ENCODE data around the gene NBPF3.
A peak's percentile ranks its signal among the peaks of the same experiment; 100 is the strongest.
"Not testable (repeated sequence)": the region's sequence is repeated elsewhere in the genome, so short reads cannot be mapped to it uniquely, and the experiment has no call there.

The NBPF3 gene

GRCh38 chr1:21435646-21436487, 4.1 kb upstream of the NBPF3 start:
- DNase-seq = no peak
- no CpG with 5 or more reads among the region's 20 CpGs for WGBS (ENCODE audit: extremely low coverage, insufficient coverage, insufficient read length)
- Histone ChIP-seq H3K4me3 (ENCODE audit: low read depth, low read length) (no peak overlapping the region), H2BK5ac (ENCODE audit: low read depth, low read length, poor library complexity) (no peak overlapping the region), H3K27me3 (ENCODE audit: insufficient read depth, low read length) (no peaks in the 10 kb centered on the region), H4K91ac (ENCODE audit: low read depth, low read length) (no peak overlapping the region), H2BK12ac (ENCODE audit: low read length) (no peak overlapping the region), H4K12ac (ENCODE audit: low read depth, low read length) (no peak overlapping the region), H3K4ac (ENCODE audit: low read depth, low read length) (no peak overlapping the region), H3K9ac (ENCODE audit: low read length) (no peak overlapping the region), H2AK5ac (ENCODE audit: low read length) (no peak overlapping the region), H3K27ac (ENCODE audit: low read depth, low read length) (no peak overlapping the region), H3K18ac (ENCODE audit: low read length) (no peak overlapping the region), H3K79me2 (ENCODE audit: control insufficient read depth, insufficient read depth, low read length, poor library complexity) (peaks cover 4% of the 10 kb centered on the region), H2AFZ (ENCODE audit: insufficient read depth, low read length, poor library complexity) (no peak overlapping the region), H3K79me1 (ENCODE audit: low read length) (peaks cover 2% of the 10 kb centered on the region), H3K4me2 (ENCODE audit: low read length) (peak overlapping the region; percentile 38), H4K8ac (ENCODE audit: low read depth, low read length) (no peak overlapping the region), H3K14ac (ENCODE audit: low read length) (no peak overlapping the region), H3K4me1 (ENCODE audit: control insufficient read depth in 1 of 2, insufficient read depth in 2 of 2, low read length in 2 of 2) (peaks cover 2 to 7% of the 10 kb centered on the region in 2 experiments), H3K9me3 (ENCODE audit: insufficient read depth, low read depth, low read length) (no peaks in the 10 kb centered on the region), H3K23ac (ENCODE audit: low read length) (no peak overlapping the region), H2BK120ac (ENCODE audit: insufficient read depth, low read length, poor library complexity) (no peak overlapping the region), H3K36me3 (ENCODE audit: control insufficient read depth in 1 of 2, insufficient read depth in 2 of 2, low read length in 2 of 2) (no peaks in the 10 kb centered on the region)

GRCh38 chr1:21436488-21437340, 3.2 kb upstream of the NBPF3 start:
- Histone ChIP-seq H4K12ac (ENCODE audit: low read depth, low read length) (no peak overlapping the region), H2BK12ac (ENCODE audit: low read length) (no peak overlapping the region), H3K9me3 (ENCODE audit: insufficient read depth, low read depth, low read length) (no peaks in the 10 kb centered on the region), H4K91ac (ENCODE audit: low read depth, low read length) (no peak overlapping the region), H3K18ac (ENCODE audit: low read length) (no peak overlapping the region), H3K36me3 (ENCODE audit: control insufficient read depth in 1 of 2, insufficient read depth in 2 of 2, low read length in 2 of 2) (no peaks in the 10 kb centered on the region), H3K27me3 (ENCODE audit: insufficient read depth, low read length) (no peaks in the 10 kb centered on the region), H3K4me3 (ENCODE audit: low read depth, low read length) (peak overlapping the region; percentile 42), H3K4me1 (ENCODE audit: control insufficient read depth in 1 of 2, insufficient read depth in 2 of 2, low read length in 2 of 2) (peaks cover 3 to 8% of the 10 kb centered on the region in 2 experiments), H3K79me2 (ENCODE audit: control insufficient read depth, insufficient read depth, low read length, poor library complexity) (peaks cover 4% of the 10 kb centered on the region), H3K79me1 (ENCODE audit: low read length) (peaks cover 2% of the 10 kb centered on the region), H3K4me2 (ENCODE audit: low read length) (peak overlapping the region; percentile 42), H2AK5ac (ENCODE audit: low read length) (no peak overlapping the region), H3K4ac (ENCODE audit: low read depth, low read length) (no peak overlapping the region), H3K9ac (ENCODE audit: low read length) (no peak overlapping the region), H2BK120ac (ENCODE audit: insufficient read depth, low read length, poor library complexity) (no peak overlapping the region), H4K8ac (ENCODE audit: low read depth, low read length) (no peak overlapping the region), H3K14ac (ENCODE audit: low read length) (no peak overlapping the region), H3K27ac (ENCODE audit: low read depth, low read length) (no peak overlapping the region), H2AFZ (ENCODE audit: insufficient read depth, low read length, poor library complexity) (peak overlapping the region; percentile 32), H3K23ac (ENCODE audit: low read length) (no peak overlapping the region), H2BK5ac (ENCODE audit: low read depth, low read length, poor library complexity) (no peak overlapping the region)
- WGBS (ENCODE audit: extremely low coverage, insufficient coverage, insufficient read length) = no CpG with 5 or more reads among the region's 43 CpGs
- peak in 1 of 2 donors; percentile 44 for DNase-seq

DNA sequence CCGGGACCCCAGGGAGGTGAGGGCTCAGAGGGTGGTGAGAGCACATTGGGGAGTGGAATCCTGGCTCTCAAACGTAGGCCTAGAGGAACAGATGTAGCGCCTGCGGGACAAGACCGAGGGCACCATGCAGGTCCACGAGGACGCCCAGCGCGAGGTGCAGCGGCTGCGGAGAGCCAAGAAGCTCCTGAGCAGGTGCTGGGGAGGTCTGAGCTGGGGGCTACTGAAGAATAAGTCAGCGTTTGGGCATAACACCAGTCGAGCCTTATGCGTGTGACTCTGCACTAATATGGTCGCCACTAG, 2.6 kb upstream of the NBPF3 start:
- WGBS (ENCODE audit: extremely low coverage, insufficient coverage, insufficient read length) = no CpG with 5 or more reads among the region's 15 CpGs
- Histone ChIP-seq H3K79me2 (ENCODE audit: control insufficient read depth, insufficient read depth, low read length, poor library complexity) (peaks cover 4% of the 10 kb centered on the region), H4K8ac (ENCODE audit: low read depth, low read length) (no peak overlapping the region), H3K4me3 (ENCODE audit: low read depth, low read length) (no peak overlapping the region), H3K4ac (ENCODE audit: low read depth, low read length) (no peak overlapping the region), H2BK120ac (ENCODE audit: insufficient read depth, low read length, poor library complexity) (no peak overlapping the region), H3K9ac (ENCODE audit: low read length) (peak overlapping the region; percentile 46), H3K23ac (ENCODE audit: low read length) (no peak overlapping the region), H2BK5ac (ENCODE audit: low read depth, low read length, poor library complexity) (no peak overlapping the region), H4K91ac (ENCODE audit: low read depth, low read length) (no peak overlapping the region), H3K27me3 (ENCODE audit: insufficient read depth, low read length) (no peaks in the 10 kb centered on the region), H2BK12ac (ENCODE audit: low read length) (no peak overlapping the region), H3K9me3 (ENCODE audit: insufficient read depth, low read depth, low read length) (no peaks in the 10 kb centered on the region), H4K12ac (ENCODE audit: low read depth, low read length) (no peak overlapping the region), H3K36me3 (ENCODE audit: control insufficient read depth in 1 of 2, insufficient read depth in 2 of 2, low read length in 2 of 2) (no peaks in the 10 kb centered on the region), H3K18ac (ENCODE audit: low read length) (no peak overlapping the region), H3K27ac (ENCODE audit: low read depth, low read length) (no peak overlapping the region), H3K4me1 (ENCODE audit: control insufficient read depth in 1 of 2, insufficient read depth in 2 of 2, low read length in 2 of 2) (peaks cover 3 to 8% of the 10 kb centered on the region in 2 experiments), H3K14ac (ENCODE audit: low read length) (no peak overlapping the region), H2AK5ac (ENCODE audit: low read length) (no peak overlapping the region), H3K79me1 (ENCODE audit: low read length) (peaks cover 2% of the 10 kb centered on the region), H3K4me2 (ENCODE audit: low read length) (no peak overlapping the region), H2AFZ (ENCODE audit: insufficient read depth, low read length, poor library complexity) (no peak overlapping the region)
- peak in 1 of 2 donors; percentile 14 for DNase-seq

GRCh38 chr1:21438646-21439312, 1.2 kb upstream of the NBPF3 start:
- not testable (repeated sequence) for H2BK12ac ChIP-seq (ENCODE audit: low read length)
- no CpG with 5 or more reads among the region's 12 CpGs for WGBS (ENCODE audit: extremely low coverage, insufficient coverage, insufficient read length)

More at GRCh38 chr1:21438646-21439312, 1.2 kb upstream of the NBPF3 start:
- not testable (repeated sequence) for H3K23ac ChIP-seq (ENCODE audit: low read length); H3K4me2 ChIP-seq (ENCODE audit: low read length); H4K12ac ChIP-seq (ENCODE audit: low read depth, low read length); H3K79me2 ChIP-seq (ENCODE audit: control insufficient read depth, insufficient read depth, low read length, poor library complexity); H2AFZ ChIP-seq (ENCODE audit: insufficient read depth, low read length, poor library complexity); H2BK120ac ChIP-seq (ENCODE audit: insufficient read depth, low read length, poor library complexity); H2AK5ac ChIP-seq (ENCODE audit: low read length); H3K27ac ChIP-seq (ENCODE audit: low read depth, low read length); H3K4me3 ChIP-seq (ENCODE audit: low read depth, low read length); H4K91ac ChIP-seq (ENCODE audit: low read depth, low read length); H3K79me1 ChIP-seq (ENCODE audit: low read length); H3K4ac ChIP-seq (ENCODE audit: low read depth, low read length); H3K4me1 ChIP-seq (ENCODE audit: control insufficient read depth in 1 of 2, insufficient read depth in 2 of 2, low read length in 2 of 2); H3K9ac ChIP-seq (ENCODE audit: low read length); H3K14ac ChIP-seq (ENCODE audit: low read length); H3K36me3 ChIP-seq (ENCODE audit: control insufficient read depth in 1 of 2, insufficient read depth in 2 of 2, low read length in 2 of 2); H2BK5ac ChIP-seq (ENCODE audit: low read depth, low read length, poor library complexity); H4K8ac ChIP-seq (ENCODE audit: low read depth, low read length); H3K18ac ChIP-seq (ENCODE audit: low read length); DNase-seq; H3K9me3 ChIP-seq (ENCODE audit: insufficient read depth, low read depth, low read length); H3K27me3 ChIP-seq (ENCODE audit: insufficient read depth, low read length)

All from trophoblast cell (in vitro differentiated cells and primary cell).